Right atrium auricular region (tissue), 2 donors: ENCODE measurements around the gene MSMB. TPM values are rescaled to one million over a fixed set of nuclear protein-coding genes. Genes with fewer than 3 reads are reported as not detected.

ENCODE experiments used
- DNase-seq: peaks from one replicate; pipeline ENCODE4 v3.0.0-alpha.2; 2019; ENCODE audit warnings: low spot score
- H3K27ac ChIP-seq, 2 donors: fragments of 200-600 bp; sonication (generic); 1 replicate in 1 of 2; 2 replicates in 1 of 2; pipeline ENCODE4 v1.5.1; 2016 to 2019
- H3K27me3 ChIP-seq, 2 donors: fragments of 200-600 bp; sonication (generic); one replicate each; pipeline versions ENCODE4 v1.5.1 to v1.6.0; 2017 to 2019
- H3K36me3 ChIP-seq: fragments of 200-600 bp; sonication (generic); one replicate; pipeline ENCODE4 v1.5.1; 2016
- H3K4me1 ChIP-seq, 2 donors: fragments of 200-600 bp; sonication (generic); one replicate each; pipeline versions ENCODE4 v1.5.1 to v1.6.0; 2017 to 2019
- H3K4me3 ChIP-seq, 2 donors: fragments of 200-600 bp; sonication (generic); 1 replicate in 1 of 2; 2 replicates in 1 of 2; pipeline ENCODE4 v1.5.1; 2017 to 2019; ENCODE audit warnings: mild to moderate bottlenecking in 1 of 2, moderate library complexity in 1 of 2
- H3K9me3 ChIP-seq, 2 donors: fragments of 200-600 bp; sonication (generic); one replicate each; pipeline ENCODE4 v1.5.1; 2019
- CTCF ChIP-seq, 2 donors: fragments of 200-600 bp; sonication (generic); IDR thresholded peaks; one replicate each; pipeline ENCODE4 v1.5.1; 2019; ENCODE audit warnings: antibody characterized with exemption in 2 of 2
- total RNA-seq, 2 donors: library from RNA; depleted of rRNA; stranded (reverse); fragments of >200 nt; gene quantifications; one replicate each; pipeline ENCODE4 v1.1.0, GENCODE V29; 2016

Gene MSMB
- total RNA-seq, 2 donors from 2014 or later = not detected

DNA sequence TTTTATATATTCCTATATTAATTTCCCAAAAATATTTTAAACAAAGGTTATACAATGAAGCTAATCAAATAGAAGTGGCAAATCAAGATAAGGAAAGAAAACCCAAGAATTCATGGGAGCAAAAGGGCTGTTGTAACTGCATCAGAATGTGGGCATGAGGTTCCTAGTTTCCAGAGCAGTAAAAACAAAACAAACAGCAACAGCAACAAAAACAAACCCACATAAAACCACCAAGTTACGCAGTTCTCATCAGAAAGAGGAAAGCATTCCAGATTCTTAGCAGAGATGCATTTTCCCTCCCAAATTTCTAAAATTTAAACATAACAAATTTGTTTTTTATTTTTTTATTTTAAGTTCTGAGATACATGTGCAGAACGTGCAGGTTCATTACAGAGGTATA, 34.8 kb upstream of the MSMB start:
- Histone ChIP-seq H3K4me1 (no peaks in the 10 kb centered on the region), H3K27ac (no peak overlapping the region), H3K4me3 (no peak overlapping the region), H3K36me3 (no peaks in the 10 kb centered on the region), H3K9me3 (no peaks in the 10 kb centered on the region), H3K27me3 (no peaks in the 10 kb centered on the region)
- no peak for TF ChIP-seq CTCF (IDR thresholded peaks at IDR 0.05)
- DNase-seq = no peak

GRCh38 chr10:46079831-46080585, 33.9 kb upstream of the MSMB start:
- no peaks in the 10 kb centered on the region for H3K27me3 ChIP-seq
- DNase-seq = peak; percentile 30
- H3K36me3 ChIP-seq = no peaks in the 10 kb centered on the region

DNA sequence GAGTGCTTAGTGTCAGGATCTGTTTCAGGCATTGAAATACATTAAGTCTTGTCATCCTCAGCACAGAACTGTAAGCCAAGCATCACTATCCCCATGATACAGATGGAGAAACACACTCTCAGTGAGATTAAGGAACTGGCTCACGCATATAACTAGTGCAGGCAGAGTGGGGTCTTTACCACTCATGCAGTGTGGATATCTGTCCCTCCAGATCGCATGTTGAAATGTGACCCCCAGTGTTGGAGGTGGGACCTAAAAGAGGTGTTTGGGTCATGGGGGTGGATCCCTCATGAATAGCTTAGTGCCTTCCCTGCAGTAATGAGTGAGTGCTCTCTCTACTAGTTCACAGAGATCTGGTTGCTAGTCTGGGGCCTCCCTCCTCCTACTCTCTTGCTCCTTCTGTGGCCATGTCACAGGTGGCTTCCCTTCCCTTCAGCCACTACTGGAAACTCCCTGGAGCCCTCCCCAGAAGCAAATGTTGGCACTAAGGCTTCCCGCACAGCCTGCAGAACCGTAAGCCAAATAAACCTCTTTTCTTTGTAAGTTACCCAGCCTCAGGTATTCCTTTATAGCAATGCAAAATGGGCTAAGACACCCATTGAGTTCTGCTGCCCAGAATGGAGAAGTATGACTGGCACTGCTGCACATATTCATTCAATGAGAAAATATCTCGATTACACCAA, 31.8 kb upstream of the MSMB start:
- TF ChIP-seq CTCF (IDR thresholded peaks at IDR 0.05) = no peak
- Histone ChIP-seq H3K36me3 (no peaks in the 10 kb centered on the region), H3K4me3 (no peak overlapping the region), H3K27ac (no peak overlapping the region), H3K9me3 (no peaks in the 10 kb centered on the region), H3K4me1 (no peaks in the 10 kb centered on the region), H3K27me3 (no peaks in the 10 kb centered on the region)
- no peak for DNase-seq

More at GRCh38 chr10:46079831-46080585, 33.9 kb upstream of the MSMB start:
- H3K4me3 ChIP-seq = no peak overlapping the region
- no peak overlapping the region for H3K27ac ChIP-seq
- no peaks in the 10 kb centered on the region for H3K9me3 ChIP-seq
- TF ChIP-seq CTCF (IDR thresholded peaks at IDR 0.05) = no peak
- H3K4me1 ChIP-seq = no peaks in the 10 kb centered on the region

- no peaks in the 10 kb centered on the region for H3K4me1 ChIP-seq
- no peak for DNase-seq
- no peaks in the 10 kb centered on the region for H3K9me3 ChIP-seq
- TF ChIP-seq CTCF (IDR thresholded peaks at IDR 0.05) = no peak
- no peak overlapping the region for H3K27ac ChIP-seq
- no peaks in the 10 kb centered on the region for H3K36me3 ChIP-seq
- no peaks in the 10 kb centered on the region for H3K27me3 ChIP-seq
- no peak overlapping the region for H3K4me3 ChIP-seq
Observed at GRCh38 chr10:46077141-46077554, 31.1 kb upstream of the MSMB start.

DNA sequence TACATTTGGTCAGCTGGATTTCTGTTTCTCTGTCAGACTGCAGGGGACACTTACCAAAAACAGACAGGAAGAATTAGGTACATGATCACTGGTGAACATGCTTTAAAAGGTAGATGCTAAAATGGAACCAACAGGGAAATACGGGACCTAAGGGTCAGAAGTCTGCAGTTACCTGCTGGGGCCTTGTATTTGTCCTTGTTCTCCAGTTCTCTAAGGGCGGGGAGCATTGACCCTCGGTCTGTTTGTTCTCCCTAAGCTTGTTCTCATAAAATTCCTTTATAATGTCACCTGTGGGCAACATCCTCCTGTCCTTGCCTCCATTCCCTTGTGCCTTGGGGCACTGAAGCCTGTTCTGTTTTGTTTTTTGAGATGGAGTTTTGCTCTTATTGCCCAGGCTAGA, 29.8 kb upstream of the MSMB start:
- no peak for TF ChIP-seq CTCF (IDR thresholded peaks at IDR 0.05)
- no peak overlapping the region for H3K27ac ChIP-seq

More for the DNA sequence above, 29.8 kb upstream of the MSMB start:
- DNase-seq = no peak
- no peaks in the 10 kb centered on the region for H3K36me3 ChIP-seq
- no peaks in the 10 kb centered on the region for H3K9me3 ChIP-seq
- no peak overlapping the region for H3K4me3 ChIP-seq
- H3K27me3 ChIP-seq = no peaks in the 10 kb centered on the region
- no peaks in the 10 kb centered on the region for H3K4me1 ChIP-seq
